Activated CD4-positive, alpha-beta T cell treated with anti-CD3 and anti-CD28 coated beads, Interleukin-2, amount 10 ng/mL, durations not matched to agents 24 days and 14 days (primary cell): ENCODE measurements around the gene EPB41. TPM values are rescaled to one million over a fixed set of nuclear protein-coding genes. Genes with fewer than 3 reads are reported as not detected.

Source experiments
- DNase-seq: peaks from one replicate; pipeline ENCODE4 v3.0.0; 2022
- H3K27ac Mint-ChIP-seq: one replicate; pipeline ENCODE4 v1.8.0; 2022; ENCODE audit warnings: mild to moderate bottlenecking, mixed read lengths
- H3K27me3 Mint-ChIP-seq: one replicate; pipeline ENCODE4 v1.8.0; 2022; ENCODE audit warnings: mixed read lengths
- H3K36me3 Mint-ChIP-seq: one replicate; pipeline ENCODE4 v1.8.0; 2022; ENCODE audit warnings: low read depth, mild to moderate bottlenecking, mixed read lengths
- H3K4me1 Mint-ChIP-seq: one replicate; pipeline ENCODE4 v1.8.0; 2021; ENCODE audit warnings: mixed read lengths
- H3K4me3 Mint-ChIP-seq: one replicate; pipeline ENCODE4 v1.8.0; 2022; ENCODE audit warnings: mild to moderate bottlenecking, moderate library complexity, mixed read lengths
- H3K9me3 Mint-ChIP-seq: one replicate; pipeline ENCODE4 v1.8.0; 2021; ENCODE audit warnings: mixed read lengths
- intact Hi-C: fragments of 100-400 bp; cut with micrococcal nuclease; formaldehyde crosslinking; loops from one replicate; pipeline ENCODE4 v1.15.1; 2023
- total RNA-seq: library from RNA; stranded (reverse); gene quantifications from 2 replicates; pipeline ENCODE4 v1.2.3, GENCODE V29; 2022

Gene EPB41
- total RNA-seq, 1 donor from 2014 or later, result 79.7 TPM

DNA sequence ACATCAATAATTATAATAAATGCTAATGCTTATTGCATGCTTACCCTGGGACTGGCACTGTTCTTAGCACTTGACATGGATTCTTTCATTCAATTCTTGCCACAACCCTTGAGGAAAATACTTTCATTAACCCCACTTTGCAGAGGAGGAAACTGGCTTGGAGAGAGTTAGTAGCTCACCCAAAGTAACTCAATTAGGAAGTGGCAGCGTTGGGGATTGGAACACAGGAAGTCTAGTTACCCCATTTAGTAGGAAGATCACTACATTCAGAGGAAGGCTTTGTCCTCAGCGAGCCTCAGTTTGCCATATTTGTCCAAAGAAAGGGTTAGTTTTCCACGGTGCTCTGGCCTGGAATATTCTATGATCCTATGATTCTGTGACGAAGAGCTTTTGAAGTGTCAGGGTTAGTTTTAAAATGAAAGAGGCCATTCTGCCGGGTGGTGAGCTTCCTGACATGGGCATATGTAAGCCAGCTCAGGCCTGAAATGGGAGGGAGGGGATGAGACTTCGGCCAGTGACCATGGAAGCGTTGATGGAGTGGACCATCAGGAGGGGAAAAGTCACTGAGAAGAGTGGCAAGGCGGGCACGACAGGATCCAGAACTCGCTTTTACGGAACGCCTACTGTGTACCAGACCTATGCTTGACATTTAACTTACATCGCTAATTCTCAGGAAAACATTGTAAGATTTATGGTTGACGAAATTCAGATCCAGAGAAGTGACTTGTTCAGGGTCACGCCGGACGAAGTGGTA, 28.2 kb upstream of the EPB41 start:
- Mint-ChIP-seq H3K27ac (peak overlapping the region; percentile 92), H3K9me3 (no peaks in the 10 kb centered on the region), H3K4me1 (peaks cover 52% of the 10 kb centered on the region), H3K27me3 (no peaks in the 10 kb centered on the region), H3K4me3 (peak overlapping the region; percentile 89), H3K36me3 (peaks cover 5% of the 10 kb centered on the region)
- intact Hi-C loops, result loop anchor here (1.0 to 5.0 kb wide), 5 partner anchors 41 to 295 kb away; partner anchors contain the start of genes SRSF4 and YTHDF2
- peak; percentile 67 for DNase-seq

DNA sequence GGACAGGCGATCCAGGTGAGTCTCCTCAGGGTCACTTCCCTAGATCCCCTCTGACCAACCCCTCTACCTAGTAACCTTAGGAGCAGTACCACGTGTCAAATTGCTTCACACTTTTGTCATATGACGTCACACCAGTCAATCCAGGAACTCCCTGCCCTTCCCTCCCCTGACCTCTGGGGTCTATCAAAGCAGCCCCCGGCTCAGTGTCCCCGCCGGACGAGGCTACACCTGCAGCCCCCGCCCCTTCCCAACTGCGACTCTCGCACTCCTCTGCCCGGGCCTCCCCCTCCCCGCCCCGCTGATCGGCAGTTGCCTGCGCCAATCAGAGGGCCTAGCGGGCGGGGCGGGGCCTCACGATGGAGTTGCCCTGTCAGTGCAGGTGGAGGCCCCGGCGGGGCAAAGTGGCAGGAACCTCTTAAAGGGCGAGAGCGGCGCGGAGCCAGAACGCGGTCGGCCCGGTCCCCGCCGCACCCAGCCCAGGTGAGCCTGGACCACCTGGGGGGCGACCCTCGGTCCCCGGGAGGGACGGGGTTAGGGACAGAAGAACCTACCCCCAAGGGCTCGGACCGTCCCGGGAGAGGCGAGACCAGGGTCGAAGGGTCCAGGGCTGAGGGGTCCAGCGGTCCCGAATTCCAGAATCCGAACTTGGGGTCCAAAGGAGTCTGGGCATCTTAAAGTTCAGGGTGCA, 27.5 kb upstream of the EPB41 start:
- peak; percentile 98 for DNase-seq
- intact Hi-C loops, result loop anchor here (1.0 to 5.0 kb wide), 3 partner anchors 27 to 151 kb away; partner anchors contain the start of genes EPB41 and YTHDF2
- Mint-ChIP-seq H3K4me1 (peaks cover 50% of the 10 kb centered on the region), H3K27ac (peak overlapping the region; percentile 92), H3K9me3 (no peaks in the 10 kb centered on the region), H3K36me3 (peaks cover 6% of the 10 kb centered on the region), H3K4me3 (peak overlapping the region; percentile 89), H3K27me3 (no peaks in the 10 kb centered on the region)

DNA sequence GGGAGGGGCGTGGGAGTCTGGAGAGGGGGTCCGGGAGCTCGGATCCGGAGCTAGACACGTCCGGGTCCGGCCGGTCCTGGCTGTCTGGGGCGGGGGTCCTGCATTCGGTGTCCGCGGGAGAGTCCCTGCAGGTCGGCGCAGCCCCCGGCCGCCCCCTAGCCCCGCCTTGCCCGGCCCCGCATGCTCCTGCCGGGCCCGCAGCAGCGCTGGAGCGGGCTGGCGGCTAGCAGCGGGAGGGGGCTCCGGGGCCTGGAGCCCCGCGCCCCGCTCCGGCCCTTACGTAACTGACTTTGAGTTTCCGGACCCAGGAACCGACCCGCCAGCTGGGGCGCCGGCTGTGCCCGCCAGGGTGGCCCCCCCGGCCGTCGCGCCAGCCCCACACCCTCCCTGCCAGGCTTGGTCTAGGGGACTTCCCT, 26.9 kb upstream of the EPB41 start:
- no peaks in the 10 kb centered on the region for H3K27me3 Mint-ChIP-seq

DNA sequence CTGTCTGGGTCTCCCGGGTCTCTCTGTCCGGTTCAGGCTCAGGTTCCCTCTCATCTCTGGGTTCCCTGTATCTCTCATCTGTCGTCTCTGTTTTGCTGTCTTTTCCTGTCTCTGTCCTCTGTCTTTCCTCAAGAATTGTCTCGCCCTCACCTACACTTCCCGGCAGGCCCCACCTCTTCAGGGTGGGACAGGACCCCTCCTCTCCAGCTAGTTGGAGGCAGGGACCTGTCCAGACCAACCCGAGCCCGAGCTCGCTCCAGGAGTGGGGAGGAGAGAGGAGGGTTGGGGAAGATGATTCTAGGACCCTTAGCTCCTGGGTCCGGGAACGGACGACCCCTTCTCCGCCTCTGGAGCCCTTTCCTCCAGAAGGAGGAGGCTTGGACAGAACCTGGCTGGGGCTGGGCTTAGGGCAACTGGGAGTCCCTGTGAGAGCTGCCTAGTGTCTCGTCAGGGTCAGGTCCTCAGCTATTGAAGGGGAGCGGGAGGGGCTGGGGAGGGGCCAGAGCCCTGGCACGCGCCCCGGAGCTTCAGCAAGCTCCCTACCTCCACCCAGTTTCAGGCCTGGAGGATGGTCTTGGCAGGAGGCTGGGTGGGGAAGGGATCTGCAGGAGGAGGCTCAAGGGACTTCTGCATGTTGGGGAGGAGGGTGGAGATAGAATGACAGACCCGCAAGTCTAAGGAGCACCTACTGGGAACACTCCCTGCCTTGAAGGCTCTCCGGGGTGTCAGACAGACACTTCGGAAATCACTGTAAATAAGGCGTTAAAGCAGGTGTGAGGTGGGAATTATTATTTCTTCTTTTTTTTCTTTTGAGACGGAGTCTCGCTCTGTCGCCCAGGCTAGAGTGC, 26.3 kb upstream of the EPB41 start:
- Mint-ChIP-seq H3K4me3 (peak overlapping the region; percentile 91), H3K27me3 (no peaks in the 10 kb centered on the region)

More for the DNA sequence above, 26.9 kb upstream of the EPB41 start:
- Mint-ChIP-seq H3K36me3 (peaks cover 11% of the 10 kb centered on the region), H3K4me3 (peak overlapping the region; percentile 91), H3K4me1 (peaks cover 48% of the 10 kb centered on the region), H3K27ac (peak overlapping the region; percentile 87), H3K9me3 (no peaks in the 10 kb centered on the region)
- intact Hi-C loops, result loop anchor here (1.0 to 5.0 kb wide), 2 partner anchors 27 to 40 kb away; partner anchors contain the start of gene EPB41
- peak; percentile 81 for DNase-seq

DNA sequence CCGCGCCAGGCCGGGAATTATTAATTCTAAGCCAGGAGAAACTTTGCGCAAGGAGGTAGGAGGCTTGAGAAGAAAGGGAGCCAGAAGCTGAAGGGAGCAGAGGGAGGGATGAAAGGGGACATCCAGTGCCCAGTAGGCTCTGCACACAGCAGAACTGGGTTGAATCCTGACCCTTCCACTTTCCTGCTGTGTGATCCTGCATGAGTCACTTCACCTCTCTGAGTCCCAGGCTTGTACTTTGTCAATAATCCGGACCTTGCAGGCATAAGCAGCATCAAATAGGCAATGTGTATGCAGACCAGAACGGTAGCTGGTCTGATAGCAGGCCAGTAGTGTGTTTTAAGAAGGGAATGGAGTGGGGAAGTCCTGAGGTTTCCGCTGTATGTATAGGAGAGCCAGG, 25.5 kb upstream of the EPB41 start:
- H3K27me3 Mint-ChIP-seq, result no peaks in the 10 kb centered on the region
- H3K36me3 Mint-ChIP-seq, result peaks cover 16% of the 10 kb centered on the region
- no peaks in the 10 kb centered on the region for H3K9me3 Mint-ChIP-seq
- no peak for DNase-seq
- H3K4me1 Mint-ChIP-seq, result peaks cover 51% of the 10 kb centered on the region
- no peak overlapping the region for H3K27ac Mint-ChIP-seq
- intact Hi-C loops, result loop anchor here (5.0 kb wide), 1 partner anchor 38 kb away; no protein-coding TSS in a partner anchor
- peak overlapping the region; percentile 52 for H3K4me3 Mint-ChIP-seq

More for the DNA sequence above, 26.3 kb upstream of the EPB41 start:
- Mint-ChIP-seq H3K4me1 (peaks cover 48% of the 10 kb centered on the region), H3K27ac (peak overlapping the region; percentile 87), H3K9me3 (no peaks in the 10 kb centered on the region), H3K36me3 (peaks cover 11% of the 10 kb centered on the region)
- intact Hi-C loops, result loop anchor here (1.0 to 5.0 kb wide), 2 partner anchors 26 to 39 kb away; partner anchors contain the start of gene EPB41
- no peak for DNase-seq

DNA sequence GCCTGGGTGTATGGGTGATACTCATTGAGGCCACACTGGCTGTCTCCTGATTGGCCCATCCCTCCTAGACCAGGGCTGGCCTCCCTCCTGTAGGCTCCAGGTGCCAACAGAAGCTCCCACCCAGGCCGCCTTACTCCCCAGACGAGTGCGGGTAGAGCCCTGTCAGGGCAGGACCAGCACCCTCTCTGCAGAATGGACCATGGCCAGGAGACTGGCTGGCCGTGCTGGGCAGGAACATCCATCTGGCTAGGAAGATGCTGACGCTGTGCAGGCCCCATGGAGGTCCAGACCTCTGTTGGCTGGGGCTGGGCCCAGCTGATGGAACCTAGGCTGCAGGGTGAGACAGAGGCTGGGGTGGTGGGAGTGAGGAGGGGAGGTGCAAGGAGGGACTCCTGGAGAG, 25.0 kb upstream of the EPB41 start:
- Mint-ChIP-seq H3K27me3 (no peaks in the 10 kb centered on the region), H3K4me1 (peaks cover 49% of the 10 kb centered on the region), H3K27ac (no peak overlapping the region), H3K4me3 (peak overlapping the region; percentile 52), H3K36me3 (peaks cover 19% of the 10 kb centered on the region), H3K9me3 (no peaks in the 10 kb centered on the region)
- intact Hi-C loops, result loop anchor here (5.0 kb wide), 1 partner anchor 38 kb away; no protein-coding TSS in a partner anchor
- peak; percentile 59 for DNase-seq

DNA sequence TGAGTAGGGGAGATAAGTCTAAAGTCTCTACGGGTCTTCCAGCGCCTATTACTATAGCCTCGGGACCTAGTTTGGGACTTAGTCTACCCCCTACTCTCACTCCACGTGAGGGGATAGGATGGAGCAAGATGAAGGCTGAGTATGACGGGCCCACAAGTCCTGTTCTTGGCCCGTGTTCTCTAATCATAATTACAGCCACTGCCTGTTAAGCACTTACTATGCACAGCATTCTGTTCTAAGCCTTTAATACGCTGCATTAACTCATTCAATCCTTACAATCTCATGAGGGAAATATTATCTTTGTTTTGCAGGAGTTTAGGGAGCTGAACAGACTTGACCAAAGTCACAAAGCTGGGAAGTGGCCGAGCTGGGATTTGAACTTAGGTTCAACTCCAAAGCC, 23.9 kb upstream of the EPB41 start:
- Mint-ChIP-seq H3K4me1 (peaks cover 43% of the 10 kb centered on the region), H3K27me3 (no peaks in the 10 kb centered on the region), H3K4me3 (no peak overlapping the region), H3K9me3 (no peaks in the 10 kb centered on the region), H3K27ac (no peak overlapping the region), H3K36me3 (peaks cover 22% of the 10 kb centered on the region)
- intact Hi-C loops, result no loop called here
- DNase-seq, result peak; percentile 56

DNA sequence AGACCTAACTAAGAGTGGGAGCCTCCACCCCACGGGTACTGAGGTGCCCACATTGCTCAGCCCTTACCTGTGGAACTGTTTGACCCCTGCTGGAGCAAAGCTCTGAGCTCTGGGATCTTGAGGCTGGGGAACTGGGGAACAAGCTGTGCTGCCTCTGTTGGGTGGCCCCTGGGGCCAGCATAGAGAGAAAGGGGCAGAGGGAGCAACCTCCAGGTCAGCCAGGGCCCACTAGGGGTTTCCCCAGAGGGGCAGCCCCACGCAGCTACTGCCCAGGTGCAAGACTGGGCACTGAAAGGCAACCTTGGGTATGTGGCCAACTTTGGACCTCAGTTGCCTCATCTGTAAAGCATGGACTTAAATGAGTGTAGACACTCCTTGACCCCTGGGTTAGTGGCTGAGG, 23.5 kb upstream of the EPB41 start:
- peak; percentile 53 for DNase-seq
- Mint-ChIP-seq H3K9me3 (no peaks in the 10 kb centered on the region), H3K27me3 (no peaks in the 10 kb centered on the region), H3K27ac (no peak overlapping the region), H3K36me3 (peaks cover 22% of the 10 kb centered on the region), H3K4me1 (peaks cover 39% of the 10 kb centered on the region), H3K4me3 (no peak overlapping the region)
- intact Hi-C loops, result no loop called here

DNA sequence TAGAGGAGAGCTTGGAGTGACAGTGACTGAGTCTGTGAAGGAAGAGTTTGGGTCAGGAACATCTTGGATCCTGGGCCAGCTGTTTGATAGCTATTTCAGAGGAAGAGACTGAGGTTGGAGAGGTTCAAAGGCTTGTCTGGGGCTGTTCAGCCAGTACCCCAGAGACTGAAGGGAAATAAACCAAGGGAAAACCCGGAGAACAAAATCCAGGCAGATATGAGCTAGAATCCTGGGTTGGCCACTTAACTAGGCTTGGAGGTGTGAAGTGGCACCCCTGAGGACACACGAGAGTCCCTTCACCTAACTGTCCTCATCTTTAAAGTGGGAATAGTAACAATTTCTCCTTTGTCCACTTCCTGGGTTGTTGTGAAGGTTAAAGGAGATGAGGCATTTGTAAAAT, 23.1 kb upstream of the EPB41 start:
- no peak for DNase-seq
- Mint-ChIP-seq H3K36me3 (peaks cover 22% of the 10 kb centered on the region), H3K27ac (no peak overlapping the region), H3K9me3 (no peaks in the 10 kb centered on the region), H3K27me3 (no peaks in the 10 kb centered on the region), H3K4me3 (no peak overlapping the region), H3K4me1 (peaks cover 35% of the 10 kb centered on the region)
- intact Hi-C loops, result no loop called here

DNA sequence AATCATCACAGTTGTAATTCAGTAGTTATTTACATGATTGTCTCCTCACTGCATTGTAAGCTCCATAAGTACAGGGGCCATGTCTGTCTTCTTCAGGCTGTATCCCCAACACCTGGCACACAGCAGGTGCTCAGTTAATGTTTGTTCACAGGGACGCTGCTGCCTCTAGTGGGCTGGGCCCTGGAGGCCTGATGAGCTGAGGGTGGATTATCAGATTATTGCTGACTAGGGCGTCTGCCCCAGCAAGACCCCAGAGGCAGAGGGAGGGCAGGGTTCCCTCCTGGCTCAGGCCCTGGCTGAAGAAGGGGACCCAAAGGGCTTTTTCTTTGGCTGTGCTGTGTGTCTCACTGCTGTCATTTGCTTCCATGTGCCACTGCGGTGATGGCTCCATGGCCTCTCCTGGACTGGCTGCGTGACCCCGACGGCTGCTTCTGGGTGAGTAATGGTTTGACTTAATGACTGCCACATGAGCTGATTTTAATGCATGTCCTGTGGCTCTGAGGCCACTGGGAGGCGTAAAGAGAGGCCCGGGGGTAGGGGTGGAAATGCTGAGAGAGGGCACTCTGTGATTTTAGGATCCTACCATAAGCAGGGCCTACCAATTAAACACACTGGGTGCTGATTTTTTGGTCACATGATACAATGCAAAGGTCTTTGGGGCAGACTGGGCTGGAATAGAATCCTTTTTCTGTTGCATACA, 20.8 kb upstream of the EPB41 start:
- no peak overlapping the region for H3K4me3 Mint-ChIP-seq
- H3K27me3 Mint-ChIP-seq, result no peaks in the 10 kb centered on the region
- H3K4me1 Mint-ChIP-seq, result peaks cover 32% of the 10 kb centered on the region
- peaks cover 23% of the 10 kb centered on the region for H3K36me3 Mint-ChIP-seq
- intact Hi-C loops, result no loop called here
- peak overlapping the region; percentile 37 for H3K27ac Mint-ChIP-seq
- no peaks in the 10 kb centered on the region for H3K9me3 Mint-ChIP-seq
- DNase-seq, result peak; percentile 71

DNA sequence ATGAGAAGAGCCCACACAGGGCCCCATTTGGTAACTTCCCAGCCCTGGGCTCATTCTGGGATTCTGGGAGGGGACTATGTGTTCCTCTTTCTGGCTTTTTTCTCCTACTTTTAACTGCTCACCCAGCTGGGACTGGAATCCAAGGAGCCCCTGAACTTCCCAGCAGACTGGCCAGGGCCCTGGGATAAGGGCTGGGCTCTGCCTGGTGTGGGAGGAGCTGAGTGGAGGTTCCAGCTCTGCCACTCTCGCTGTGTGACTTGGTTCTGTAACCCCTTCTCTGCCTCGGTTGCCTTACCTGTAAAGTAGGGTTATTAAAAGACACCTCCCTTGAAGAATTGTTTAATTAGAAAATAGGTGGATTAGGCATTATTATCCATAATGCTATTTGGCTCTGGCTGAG, 19.6 kb upstream of the EPB41 start:
- no peaks in the 10 kb centered on the region for H3K9me3 Mint-ChIP-seq
- no peak for DNase-seq
- peaks cover 23% of the 10 kb centered on the region for H3K36me3 Mint-ChIP-seq
- no peaks in the 10 kb centered on the region for H3K27me3 Mint-ChIP-seq
- intact Hi-C loops, result no loop called here
- no peak overlapping the region for H3K27ac Mint-ChIP-seq
- H3K4me3 Mint-ChIP-seq, result no peak overlapping the region
- H3K4me1 Mint-ChIP-seq, result peaks cover 26% of the 10 kb centered on the region

DNA sequence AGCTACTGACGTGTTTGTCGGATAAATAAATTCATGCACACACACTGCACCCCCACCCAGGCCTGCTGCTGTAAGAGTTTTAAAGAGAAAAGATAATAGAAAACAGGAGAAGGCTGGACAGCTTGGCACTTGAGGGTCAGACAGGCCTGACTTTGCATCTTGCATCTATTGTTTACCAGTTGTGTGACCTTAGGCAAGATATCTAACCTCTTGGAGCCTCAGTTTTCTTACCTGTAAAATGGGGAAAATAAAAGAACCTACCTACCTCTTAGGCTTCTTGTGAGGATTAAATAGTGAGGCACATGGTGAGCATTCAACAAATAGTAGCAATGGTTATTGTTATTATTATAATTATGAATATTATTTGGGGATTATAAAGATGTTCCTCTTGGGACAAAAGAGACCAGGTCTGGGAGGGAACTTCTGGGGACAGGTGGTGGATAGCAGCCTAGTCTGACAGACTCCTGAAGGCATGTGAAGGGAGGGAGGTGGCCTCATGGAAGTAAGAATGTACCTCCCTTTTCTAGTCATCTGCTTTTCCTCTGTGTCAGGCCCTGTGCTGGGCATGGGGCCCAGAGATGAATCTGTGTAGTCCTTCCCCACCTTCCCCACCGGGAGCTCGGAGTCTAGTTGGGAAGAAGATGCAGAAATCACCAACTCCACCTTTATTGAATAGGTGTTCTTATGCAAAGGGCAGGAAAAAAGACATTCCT, 18.3 kb upstream of the EPB41 start:
- H3K27ac Mint-ChIP-seq, result no peak overlapping the region
- peaks cover 25% of the 10 kb centered on the region for H3K36me3 Mint-ChIP-seq
- peaks cover 26% of the 10 kb centered on the region for H3K4me1 Mint-ChIP-seq
- intact Hi-C loops, result no loop called here
- H3K4me3 Mint-ChIP-seq, result no peak overlapping the region
- no peaks in the 10 kb centered on the region for H3K9me3 Mint-ChIP-seq
- no peaks in the 10 kb centered on the region for H3K27me3 Mint-ChIP-seq
- DNase-seq, result no peak
